Neutrophil (primary cell): ENCODE data around the gene TMEM8B.

Experiments used
- H3K27ac ChIP-seq: fragments of 200-600 bp; sonication (generic); 2 replicates; pipeline ENCODE4 v1.5.1; 2016; ENCODE audit warnings: mild to moderate bottlenecking, moderate library complexity
- H3K27me3 ChIP-seq: fragments of 200-600 bp; sonication (generic); 2 replicates; pipeline ENCODE4 v1.6.0; 2016; ENCODE audit warnings: mild to moderate bottlenecking
- H3K36me3 ChIP-seq: fragments of 200-600 bp; sonication (generic); 2 replicates; pipeline ENCODE4 v1.5.1; 2017
- H3K4me1 ChIP-seq, 2 experiments: fragments of 200-600 bp in 1 of 2; sonication (generic) in 1 of 2; 1 replicate in 1 of 2; 2 replicates in 1 of 2; pipeline versions ENCODE4 v1.5.1 to v1.6.1; 2013 to 2016; ENCODE audit warnings: low read depth in 1 of 2, low read length in 1 of 2, mild to moderate bottlenecking in 1 of 2, moderate library complexity in 1 of 2; ENCODE audit not compliant: control insufficient read depth in 1 of 2, insufficient read depth in 1 of 2
- H3K4me3 ChIP-seq, 2 experiments: fragments of 200-600 bp in 1 of 2; sonication (generic) in 1 of 2; 1 replicate in 1 of 2; 2 replicates in 1 of 2; pipeline ENCODE4 v1.5.1; 2013 to 2016; ENCODE audit warnings: low read depth in 1 of 2, low read length in 1 of 2, mild to moderate bottlenecking in 1 of 2, moderate library complexity in 1 of 2
- H3K9me3 ChIP-seq: fragments of 200-600 bp; sonication (generic); 2 replicates; pipeline ENCODE4 v1.5.1; 2016
- CTCF ChIP-seq: fragments of 200-600 bp; sonication (generic); IDR thresholded peaks from 2 replicates; pipeline ENCODE4 v1.5.1; 2016; ENCODE audit warnings: antibody characterized with exemption

The TMEM8B gene

DNA sequence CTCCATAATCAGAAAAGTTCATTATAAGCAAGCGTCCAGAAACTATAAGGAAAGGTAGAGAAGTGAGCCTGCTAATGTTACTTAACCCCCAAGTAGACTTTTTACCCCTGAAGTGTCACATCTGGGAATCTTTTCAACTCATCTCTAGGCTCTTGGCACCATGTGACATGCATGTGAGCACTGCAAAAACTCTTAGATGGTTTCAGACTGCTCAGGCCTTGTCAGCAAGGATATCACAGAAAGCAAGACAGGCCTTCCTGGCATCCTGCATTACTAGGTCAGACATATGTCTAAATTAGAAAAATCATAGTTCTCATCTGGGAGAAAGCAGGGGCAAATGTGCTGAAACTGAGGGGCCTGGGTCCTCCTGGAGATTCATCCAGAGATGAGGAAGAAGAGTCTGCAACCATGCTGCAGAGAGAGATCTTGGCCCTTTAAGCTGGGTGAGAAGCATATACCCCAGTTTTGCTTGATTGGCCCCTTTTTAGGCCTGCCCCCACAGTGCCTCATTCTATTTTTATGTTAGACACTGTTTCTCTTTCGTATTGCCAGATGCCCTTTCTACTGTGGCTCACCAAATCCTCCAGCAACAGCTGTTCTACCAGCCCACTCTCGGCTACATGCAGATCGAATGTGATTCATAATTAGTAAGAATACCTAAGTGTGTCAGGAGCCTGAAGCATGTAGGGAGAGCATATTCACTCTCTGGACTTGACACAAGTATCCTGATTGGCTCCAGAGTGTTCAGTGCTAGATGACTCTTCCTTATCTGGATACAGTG is 19.0 kb downstream of the TMEM8B start:
- H3K27ac ChIP-seq = no peak overlapping the region
- no peaks in the 10 kb centered on the region for H3K36me3 ChIP-seq
- peaks cover 76% of the 10 kb centered on the region for H3K27me3 ChIP-seq
- H3K4me3 ChIP-seq = no peak overlapping the region
- H3K9me3 ChIP-seq = no peaks in the 10 kb centered on the region
- TF ChIP-seq CTCF = no peak
- H3K4me1 ChIP-seq = peaks cover 38 to 41% of the 10 kb centered on the region in 2 experiments

DNA sequence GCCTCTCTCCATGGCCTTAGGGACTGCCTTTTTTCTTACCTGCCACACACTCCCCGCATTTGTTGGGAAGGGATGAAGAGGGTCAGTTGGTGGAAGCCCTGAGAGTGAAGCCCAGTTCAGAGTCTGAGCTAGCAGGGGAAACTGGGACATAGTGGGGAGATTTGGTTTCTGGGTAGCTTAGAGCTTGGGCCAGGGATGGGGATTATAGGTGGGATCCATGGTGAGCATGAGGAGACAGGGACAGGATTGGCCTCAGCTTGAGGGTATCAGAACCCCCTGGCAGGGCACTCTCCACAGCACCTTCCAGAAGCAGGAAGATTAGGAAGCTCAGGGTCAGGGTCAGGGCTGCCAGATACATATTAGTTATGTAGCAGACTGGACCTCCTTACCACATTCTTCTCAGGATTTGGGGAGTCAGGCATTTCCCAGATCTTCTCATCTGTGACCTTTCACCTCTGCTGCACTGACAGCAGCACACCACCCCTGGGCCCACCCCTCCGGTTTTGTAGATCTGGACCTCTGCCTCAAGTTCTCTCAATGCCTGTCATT is 23.3 kb downstream of the TMEM8B start:
- Histone ChIP-seq H3K4me1 (no peaks in the 10 kb centered on the region), H3K9me3 (no peaks in the 10 kb centered on the region), H3K4me3 (no peak overlapping the region), H3K36me3 (no peaks in the 10 kb centered on the region), H3K27me3 (peaks cover 100% of the 10 kb centered on the region), H3K27ac (no peak overlapping the region)
- TF ChIP-seq CTCF = no peak

DNA sequence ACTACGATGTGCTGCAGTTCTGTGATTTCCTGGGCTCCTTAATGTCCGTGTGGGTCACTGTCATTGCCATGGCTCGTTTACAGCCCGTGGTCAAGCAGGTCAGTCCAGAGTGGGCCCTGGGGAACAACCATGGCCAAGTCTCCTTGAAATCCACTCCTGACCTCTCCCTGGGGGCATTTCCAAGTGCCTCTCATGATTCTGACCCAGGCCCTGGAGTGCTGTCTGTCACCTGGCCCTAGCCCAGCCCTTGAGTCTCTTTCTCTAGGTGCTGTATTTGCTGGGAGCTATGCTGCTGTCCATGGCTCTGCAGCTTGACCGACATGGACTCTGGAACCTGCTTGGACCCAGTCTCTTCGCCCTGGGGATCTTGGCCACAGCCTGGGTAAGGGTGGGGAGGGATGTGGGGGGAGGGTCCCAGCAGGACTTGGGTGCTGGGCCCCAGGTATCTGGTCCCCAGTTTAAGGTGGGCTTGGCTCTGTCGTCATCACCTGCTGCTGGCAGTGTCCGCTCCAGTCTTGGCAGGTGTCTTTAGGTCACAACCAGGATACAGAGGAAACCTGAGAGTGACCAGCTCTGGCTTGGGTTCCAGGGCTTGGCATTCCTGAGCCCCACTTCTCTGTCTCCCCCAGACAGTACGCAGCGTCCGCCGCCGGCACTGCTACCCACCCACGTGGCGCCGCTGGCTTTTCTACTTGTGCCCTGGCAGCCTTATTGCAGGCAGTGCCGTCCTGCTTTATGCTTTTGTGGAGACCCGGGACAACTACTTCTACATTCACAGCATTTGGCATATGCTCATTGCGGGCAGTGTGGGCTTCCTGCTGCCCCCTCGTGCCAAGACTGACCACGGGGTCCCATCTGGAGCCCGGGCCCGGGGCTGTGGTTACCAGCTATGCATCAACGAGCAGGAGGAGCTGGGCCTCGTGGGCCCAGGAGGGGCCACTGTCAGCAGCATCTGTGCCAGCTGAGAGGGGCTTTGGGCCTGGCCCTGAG is 24.1 kb downstream of the TMEM8B start:
- no peak overlapping the region for H3K27ac ChIP-seq
- no peak for TF ChIP-seq CTCF
- H3K36me3 ChIP-seq = no peaks in the 10 kb centered on the region
- H3K27me3 ChIP-seq = peaks cover 100% of the 10 kb centered on the region
- no peak overlapping the region for H3K4me3 ChIP-seq
- H3K4me1 ChIP-seq = no peaks in the 10 kb centered on the region
- no peaks in the 10 kb centered on the region for H3K9me3 ChIP-seq

DNA sequence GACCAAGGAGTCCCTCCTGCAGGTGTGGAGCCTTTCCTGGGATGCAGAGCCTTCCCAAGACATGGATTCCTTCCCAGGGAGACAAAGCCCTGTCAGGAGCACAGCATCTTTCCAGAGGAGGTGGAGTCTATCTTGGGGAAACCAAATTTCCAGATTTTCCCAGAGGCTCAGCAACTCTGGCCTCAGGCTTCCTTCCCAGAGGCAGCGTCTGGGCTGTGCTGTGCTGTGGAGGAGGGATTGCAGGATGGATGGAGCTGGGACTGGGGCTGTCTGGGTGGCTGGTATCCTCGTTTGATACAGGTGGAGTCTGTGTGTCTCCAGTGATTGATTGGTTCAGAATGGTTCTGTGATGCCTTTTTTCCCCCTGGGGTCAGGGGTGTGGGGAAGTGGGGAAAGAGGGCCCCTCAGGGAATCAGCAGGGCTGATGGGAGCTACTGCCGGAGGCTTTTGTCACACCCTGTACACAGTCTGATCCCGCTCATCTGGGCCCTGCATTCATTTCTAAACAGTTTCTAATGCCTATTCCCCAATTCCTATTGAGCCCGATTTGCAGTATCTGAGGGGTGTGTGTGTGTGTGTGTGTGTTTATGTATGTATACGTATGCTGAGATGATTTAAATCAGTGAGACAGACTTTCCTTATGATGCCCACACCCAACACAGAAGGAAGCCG is 25.2 kb downstream of the TMEM8B start:
- Histone ChIP-seq H3K4me3 (no peak overlapping the region), H3K27me3 (peaks cover 100% of the 10 kb centered on the region), H3K27ac (no peak overlapping the region), H3K4me1 (no peaks in the 10 kb centered on the region), H3K36me3 (no peaks in the 10 kb centered on the region), H3K9me3 (no peaks in the 10 kb centered on the region)
- no peak for TF ChIP-seq CTCF

- H3K27ac ChIP-seq = no peak overlapping the region
- no peaks in the 10 kb centered on the region for H3K36me3 ChIP-seq
- no peaks in the 10 kb centered on the region for H3K9me3 ChIP-seq
- peaks cover 100% of the 10 kb centered on the region for H3K27me3 ChIP-seq
- no peak overlapping the region for H3K4me3 ChIP-seq
- no peak for TF ChIP-seq CTCF
- H3K4me1 ChIP-seq = no peaks in the 10 kb centered on the region
These were observed 27.2 kb downstream of the TMEM8B start for GRCh38 chr9:35856206-35856605.
